ENCODE measurements around the gene LMO4.

- no peak for TF ChIP-seq CTCF (IDR thresholded peaks at IDR 0.05; ENCODE audit: low read depth, low read length)
- no peak for TF ChIP-seq EZH2phosphoT487 (IDR thresholded peaks at IDR 0.05; ENCODE audit: low read depth)
These were observed 60.9 kb downstream of the LMO4 start for GRCh38 chr1:87389546-87389945.
